ENCODE data around the gene HIVEP2.

HIVEP2 gene

DNA sequence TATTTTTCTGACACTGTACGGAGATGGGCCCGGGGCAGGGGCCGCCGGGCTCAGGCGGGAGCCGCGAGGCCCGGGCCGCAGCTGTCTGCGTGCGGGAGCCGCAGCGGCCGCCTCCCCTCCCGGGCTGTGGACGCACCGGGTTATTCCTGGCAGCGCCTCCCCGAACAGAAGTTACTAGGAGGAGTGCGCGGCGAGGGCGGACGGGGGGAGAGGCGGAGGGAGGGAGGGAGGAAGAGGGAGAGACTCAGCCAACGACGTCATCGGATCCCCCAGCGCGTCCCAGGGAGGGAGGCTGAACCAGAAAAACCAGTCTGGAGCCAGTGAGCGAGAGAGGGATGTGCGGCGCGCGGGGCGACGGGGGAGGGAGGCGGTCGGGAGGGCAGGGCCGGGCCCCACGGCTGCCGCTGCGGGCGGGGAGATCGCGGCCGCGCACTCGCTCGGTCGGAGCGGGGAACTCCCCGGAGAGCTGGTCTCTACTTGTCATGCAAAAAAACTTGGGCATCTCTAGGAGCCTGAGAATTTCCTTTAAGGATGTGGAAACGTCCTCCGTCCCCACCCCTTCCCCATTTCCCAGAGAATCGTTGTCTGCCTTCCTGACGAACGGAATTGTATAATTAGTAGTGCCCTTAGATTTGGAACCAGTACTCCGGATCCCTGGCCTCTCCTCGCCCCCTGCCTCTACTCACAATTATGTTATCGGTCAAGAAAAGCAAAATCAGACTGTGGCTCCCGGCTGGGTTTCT is 1.4 kb upstream of the HIVEP2 start:
- DNase-seq (ENCODE audit: low read depth), result peak; percentile 80

DNA sequence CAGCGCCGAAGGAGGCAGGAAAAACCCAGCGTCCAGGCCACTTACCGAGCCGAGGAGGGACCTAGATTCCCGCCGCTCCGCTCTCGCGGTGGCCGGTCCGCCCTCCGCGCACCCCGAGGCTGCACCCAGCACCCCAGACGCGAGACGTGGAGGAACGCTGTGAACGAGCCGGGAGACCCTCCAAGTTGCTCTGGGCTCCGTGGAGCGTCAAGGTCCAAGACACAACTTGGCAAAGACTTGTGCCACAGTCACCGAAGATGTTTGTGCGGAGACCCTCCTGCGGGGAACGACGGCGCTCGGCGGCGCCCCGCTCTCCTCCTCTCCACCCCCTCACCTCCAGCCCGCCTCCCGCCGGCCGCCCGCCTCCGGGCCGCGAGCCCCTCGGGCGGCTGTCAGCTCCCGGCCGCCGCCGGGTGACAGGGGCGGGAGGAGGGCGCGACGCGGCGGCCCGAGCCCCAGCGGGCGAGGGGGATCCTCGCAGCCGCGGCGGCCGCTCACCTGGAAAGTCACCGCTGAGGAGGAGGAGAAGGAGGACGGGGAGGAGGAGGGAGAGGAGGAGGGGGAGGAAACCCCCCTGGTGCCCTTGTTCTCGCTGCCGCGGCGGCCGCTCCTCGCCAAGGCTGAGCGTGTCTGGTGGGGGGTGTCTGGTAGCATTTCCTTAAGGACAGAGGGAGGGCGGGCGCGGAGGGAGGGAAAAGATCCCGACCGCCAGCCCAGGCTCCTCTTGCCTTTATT is 637 bp upstream of the HIVEP2 start:
- DNase-seq (ENCODE audit: low read depth), result peak; percentile 37

DNA sequence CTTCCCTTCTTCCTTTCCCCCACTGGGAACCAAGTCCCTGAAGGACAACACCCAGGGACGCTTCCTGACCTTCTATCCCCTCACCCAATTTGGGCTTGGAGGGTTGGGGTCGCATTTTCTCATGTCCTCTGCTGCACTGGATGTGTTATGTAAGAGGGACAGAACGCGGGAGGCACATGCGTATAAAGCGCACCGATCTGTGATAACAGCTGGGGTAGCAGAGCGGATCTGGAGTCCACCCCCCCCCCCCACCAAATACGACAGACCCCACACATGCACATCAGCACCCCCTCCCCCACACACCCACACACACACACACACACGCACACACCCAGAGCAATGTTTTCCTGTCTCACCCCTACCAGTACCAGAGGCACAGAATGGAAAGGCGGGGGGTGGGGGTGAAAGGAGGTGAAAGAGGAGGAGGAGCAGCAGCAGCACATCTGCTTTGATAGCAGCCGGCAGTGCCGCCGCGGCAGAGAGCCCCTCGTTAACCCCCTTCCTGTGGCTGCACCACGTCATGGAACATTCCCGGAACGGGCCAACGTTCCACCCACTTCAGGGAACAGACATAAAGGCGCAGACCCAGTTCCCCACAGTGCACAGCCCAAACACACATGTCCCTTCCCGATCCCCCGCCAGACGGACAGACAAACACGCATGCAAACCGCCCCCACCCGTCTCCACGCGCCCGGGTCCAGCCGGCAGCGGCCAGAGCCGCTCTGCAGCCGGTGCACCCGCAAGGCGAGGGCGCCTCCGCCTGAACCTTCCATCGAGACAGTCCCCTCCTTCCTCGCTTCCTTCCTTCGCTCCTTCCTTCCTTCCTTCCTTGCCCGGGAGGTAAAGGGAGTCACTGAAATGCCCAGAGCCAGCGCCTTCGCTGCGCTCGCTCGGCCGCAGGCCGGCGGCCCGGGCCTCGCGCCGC is 590 bp downstream of the HIVEP2 start:
- DNase-seq (ENCODE audit: low read depth), result peak; percentile 91

DNA sequence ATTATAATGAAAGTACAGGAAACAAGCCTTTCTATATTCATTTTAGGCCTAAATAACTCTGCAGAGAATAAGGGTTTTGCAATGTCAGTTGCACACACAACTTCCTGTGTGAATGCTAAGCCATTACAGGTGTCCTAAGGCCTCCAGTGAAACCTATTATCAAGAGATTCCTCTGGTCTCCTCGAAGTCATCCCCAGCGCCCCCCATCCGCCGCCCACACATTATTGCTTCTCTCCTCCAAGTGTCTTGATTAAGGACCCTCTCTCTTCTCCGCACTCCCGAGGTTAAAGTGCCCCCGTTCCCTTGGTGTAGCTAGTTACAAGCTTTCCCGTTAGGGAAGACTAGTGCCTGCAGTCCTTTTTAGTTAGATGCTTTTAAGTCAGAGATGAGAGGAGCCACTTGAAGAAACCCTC is 1.3 kb downstream of the HIVEP2 start:
- DNase-seq (ENCODE audit: low read depth), result peak; percentile 24

DNA sequence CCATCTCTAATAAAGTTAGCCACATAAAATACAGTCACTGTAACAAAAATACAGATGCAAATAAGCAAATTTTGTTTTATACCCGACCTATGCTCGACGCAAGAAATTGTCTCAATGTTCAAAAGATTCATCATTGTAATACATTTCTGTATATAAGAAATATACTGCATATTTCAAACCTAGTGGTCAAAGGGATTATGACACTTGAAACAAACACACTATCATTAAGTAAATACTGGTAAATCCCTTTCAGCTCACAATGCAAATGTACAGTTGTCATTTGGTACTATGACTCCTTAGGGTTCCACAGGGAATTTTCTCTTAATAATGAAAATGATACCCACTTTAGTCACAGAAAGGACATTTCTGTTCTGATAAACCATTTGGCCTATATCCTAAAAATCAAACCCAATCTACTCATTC is 2.2 kb downstream of the HIVEP2 start:
- no peak for DNase-seq (ENCODE audit: low read depth)

DNA sequence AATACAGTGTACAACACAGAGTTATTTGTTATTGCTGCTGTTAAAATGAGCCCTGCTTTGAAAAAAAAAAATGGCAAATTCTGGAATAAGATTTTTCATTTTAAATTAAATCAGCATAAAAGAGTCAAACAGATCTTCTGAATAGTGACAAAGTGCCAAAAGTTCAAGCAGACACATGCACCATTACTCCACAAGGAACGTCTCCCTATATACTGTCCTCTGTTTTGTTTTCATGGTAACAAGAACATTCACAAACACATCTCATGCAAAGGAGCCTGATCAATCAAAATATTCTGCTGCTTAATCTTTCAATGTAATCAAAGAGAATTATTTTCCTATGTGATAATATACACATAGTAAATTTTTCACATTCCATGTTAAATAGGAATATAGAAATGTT is 2.7 kb downstream of the HIVEP2 start:
- no peak for DNase-seq (ENCODE audit: low read depth)

DNA sequence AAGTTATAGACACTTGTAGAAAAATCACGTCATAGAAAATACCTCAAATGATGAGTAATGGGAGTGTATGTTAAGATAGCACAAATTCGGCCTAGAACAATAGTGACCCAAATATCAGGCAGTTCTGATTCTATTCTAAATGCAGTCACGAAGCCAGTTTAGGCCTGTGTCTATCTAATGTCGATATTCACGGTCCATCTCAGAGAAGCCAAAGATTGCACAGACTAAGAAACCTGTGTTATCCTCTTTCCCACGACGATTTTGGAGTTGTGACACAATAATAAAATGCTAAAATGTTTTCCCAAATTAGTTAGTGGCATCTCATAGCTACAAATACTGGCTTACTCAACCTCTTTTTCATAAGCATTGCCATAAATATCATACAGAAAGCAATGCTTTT is 4.0 kb downstream of the HIVEP2 start:
- no peak for DNase-seq (ENCODE audit: low read depth)

DNA sequence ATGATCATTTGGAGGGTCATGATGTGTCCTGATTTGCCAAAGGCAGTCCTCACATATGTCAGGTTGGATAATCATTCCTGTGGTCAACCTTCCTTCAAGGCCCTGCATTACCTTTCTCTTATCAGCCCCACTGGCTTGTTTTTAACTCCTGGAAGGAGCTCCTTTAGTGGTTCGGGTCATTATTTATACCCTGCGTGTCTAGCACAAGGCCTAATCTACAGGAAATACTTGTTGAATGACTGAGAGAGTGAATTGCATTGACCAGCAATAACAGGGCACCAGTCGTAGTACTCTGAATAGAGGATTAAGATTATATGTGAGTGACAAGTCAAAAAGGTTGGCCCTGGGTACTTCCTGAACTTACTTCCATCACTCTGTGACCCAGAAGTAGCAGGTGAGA is 4.5 kb downstream of the HIVEP2 start:
- no peak for DNase-seq (ENCODE audit: low read depth)

DNA sequence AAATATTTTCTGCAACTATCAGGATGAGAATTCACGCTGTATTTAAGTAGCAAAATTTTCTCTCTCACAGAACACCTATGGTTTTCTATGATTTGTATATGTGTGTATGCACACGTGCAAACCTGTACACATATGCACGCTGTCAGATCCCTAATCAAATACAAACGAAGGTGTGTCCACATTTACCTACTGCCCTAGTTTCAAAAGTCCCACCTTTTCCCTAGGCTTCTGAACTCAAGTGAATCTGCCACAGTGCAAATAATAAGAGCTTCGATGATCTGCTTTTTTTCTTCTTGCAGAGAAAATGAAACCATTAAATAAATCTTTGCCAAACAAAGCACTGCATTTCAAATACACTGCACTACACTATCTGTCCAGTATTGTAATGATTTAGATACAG is 6.5 kb downstream of the HIVEP2 start:
- DNase-seq (ENCODE audit: low read depth), result no peak

DNA sequence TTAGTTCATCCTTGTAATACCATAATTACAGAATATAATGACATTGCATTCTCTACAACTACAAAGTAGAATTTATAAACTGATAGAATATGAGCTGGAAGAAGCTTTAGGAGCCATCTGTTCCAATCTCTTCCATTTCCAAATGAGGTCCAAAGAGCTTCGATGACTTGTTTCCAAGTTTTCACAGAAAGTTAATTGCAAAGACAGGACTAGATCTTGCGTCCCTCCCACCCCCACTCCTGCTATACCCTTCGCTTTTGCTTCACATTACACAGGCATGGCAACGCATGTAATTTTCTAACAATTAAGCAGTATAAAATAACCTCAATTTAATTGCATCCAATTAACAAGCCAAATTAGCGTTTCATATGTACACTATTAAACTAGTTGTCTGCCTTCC is 7.0 kb downstream of the HIVEP2 start:
- DNase-seq (ENCODE audit: low read depth), result no peak

DNA sequence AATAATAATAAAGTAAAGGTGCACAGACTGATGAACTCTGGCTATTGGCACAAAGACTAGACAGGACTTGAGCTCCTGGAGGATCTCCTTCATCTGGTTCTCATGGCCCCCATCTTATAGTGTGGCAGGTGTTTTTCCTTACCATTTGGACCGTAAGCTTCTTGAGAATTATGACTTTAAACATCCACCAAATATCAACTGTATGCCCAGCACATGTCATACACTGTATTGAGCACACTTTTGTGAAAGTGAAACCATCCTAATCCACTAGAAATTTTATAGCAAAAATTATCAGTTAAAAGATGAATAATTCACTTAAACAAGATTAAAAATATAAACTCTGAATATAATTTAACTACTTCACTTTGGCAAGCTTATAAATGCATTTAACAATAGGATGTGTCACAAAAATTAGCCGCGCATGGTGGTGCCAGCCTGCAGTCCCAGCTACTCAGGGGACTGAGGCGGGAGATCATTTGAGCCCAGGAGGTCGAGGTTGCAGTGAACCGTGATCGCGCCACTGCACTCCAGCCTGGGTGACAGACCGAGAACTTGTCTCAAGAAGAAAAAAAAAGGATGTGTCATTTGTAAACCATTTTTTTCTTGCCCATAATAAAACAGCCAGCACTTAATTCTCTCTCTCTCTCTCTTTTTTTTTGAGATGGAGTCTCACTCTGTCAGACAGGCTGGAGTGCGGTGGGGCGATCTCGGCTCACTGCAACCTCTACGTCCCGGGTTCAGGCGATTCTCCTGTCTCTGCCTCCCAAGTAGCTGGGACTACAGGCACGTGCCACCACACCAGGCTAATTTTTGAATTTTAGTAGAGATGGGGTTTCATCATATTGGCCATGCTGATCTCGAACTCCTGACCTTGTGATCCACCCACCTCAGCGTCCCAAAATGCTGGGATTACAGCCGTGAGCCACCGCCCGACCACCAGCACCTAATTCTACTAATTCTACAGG is 9.1 kb downstream of the HIVEP2 start:
- DNase-seq (ENCODE audit: low read depth), result no peak

DNA sequence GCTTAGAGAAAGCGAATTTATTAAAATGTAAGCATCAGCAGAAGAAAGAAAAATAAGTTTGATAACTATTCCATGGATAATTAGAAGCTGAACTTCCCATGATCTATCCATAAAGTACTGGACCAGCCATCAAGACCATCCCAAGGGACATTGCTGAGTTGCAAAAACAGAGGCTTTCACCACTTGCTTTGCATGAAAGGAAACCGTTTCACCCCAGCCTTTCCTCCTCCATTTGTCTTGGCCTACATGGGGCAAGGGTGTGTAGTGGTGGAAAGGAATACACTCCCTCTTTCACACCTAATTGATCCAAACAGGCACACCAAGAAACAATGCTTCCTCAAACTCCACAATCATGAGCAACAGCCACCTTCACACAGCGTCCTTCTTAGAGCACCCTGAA is 10.4 kb downstream of the HIVEP2 start:
- no peak for DNase-seq (ENCODE audit: low read depth)

DNA sequence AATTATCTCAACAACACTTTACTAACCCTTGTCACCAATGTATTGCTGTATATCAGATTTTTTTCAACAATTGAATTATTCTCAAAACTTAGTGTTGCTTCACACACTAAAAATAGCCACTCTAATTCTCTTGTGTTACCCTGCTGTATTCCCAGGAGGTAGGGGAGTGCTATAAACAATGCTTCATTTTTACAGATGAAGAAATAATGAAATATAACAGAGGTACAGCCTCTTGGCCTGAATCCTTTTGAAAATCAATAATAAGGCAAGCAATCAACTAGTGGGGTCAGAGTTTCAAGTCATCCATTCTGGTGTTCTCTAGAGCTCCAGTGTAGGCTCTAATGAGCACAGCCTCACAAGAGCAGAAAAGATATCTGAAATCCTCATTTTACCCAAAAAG is 10.9 kb downstream of the HIVEP2 start:
- DNase-seq (ENCODE audit: low read depth), result no peak

DNA sequence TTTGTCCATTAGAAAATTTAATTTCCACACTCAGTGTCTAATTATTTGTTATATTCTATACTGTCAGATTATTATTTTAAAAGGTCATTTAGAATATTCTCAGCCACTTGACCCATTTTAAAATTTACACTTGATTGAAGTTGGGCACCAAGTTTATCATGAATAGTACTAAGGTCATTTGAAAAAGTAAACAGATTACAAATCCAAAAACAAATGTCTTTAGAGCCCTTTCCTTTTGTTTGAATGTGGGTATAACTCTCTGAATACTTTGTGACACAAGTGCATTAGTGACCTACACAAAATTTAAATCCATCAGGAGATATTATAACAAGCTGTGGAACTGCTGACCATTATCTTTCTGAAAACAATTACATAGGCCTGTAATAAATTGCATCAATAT is 11.3 kb downstream of the HIVEP2 start:
- DNase-seq (ENCODE audit: low read depth), result no peak

DNA sequence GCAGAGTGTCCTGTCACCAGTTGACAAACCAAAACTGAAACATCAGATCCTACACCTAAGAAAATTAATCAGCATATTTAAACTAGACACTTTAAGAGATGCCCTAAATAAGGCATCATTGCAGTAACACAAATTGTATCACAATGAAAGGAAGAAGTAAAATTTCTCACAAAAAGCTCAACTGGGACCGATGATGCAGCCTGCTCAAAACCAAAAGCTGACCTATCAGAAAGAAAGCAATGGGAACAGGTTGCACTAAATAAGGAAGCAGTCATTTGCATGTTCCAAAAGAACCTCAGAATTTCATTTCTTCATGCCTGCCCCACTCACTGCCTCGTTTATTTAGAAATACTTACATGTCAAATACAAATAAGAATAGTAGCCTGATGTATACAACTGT is 12.1 kb downstream of the HIVEP2 start:
- no peak for DNase-seq (ENCODE audit: low read depth)

DNA sequence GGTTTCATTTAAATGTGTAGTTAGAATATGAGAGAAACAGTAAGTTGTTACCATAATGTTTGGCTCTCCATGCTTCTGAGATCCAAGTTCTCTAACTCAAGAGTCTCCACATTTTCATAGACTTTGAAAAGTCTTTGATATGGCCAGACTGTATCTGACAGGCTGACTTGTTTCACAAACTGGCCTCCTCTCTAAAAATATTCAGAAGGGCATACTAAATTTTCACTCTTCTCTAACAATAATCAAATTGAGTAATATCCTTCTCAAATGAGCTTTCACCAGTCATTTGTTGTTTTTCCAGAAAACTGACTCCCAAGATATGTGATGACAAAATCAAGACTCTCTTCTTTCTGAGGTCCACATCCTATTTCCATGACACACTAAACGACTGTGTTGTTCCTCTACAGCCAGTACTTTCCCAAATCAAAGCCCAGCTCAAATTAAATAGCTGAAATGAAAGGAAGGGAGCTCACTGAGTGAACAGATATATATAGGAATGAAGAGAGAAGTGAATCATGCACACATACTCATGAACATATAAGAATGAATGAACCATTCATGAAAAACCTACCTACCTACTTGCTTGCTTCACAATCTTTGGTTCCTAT is 15.1 kb downstream of the HIVEP2 start:
- no peak for DNase-seq (ENCODE audit: low read depth)

DNA sequence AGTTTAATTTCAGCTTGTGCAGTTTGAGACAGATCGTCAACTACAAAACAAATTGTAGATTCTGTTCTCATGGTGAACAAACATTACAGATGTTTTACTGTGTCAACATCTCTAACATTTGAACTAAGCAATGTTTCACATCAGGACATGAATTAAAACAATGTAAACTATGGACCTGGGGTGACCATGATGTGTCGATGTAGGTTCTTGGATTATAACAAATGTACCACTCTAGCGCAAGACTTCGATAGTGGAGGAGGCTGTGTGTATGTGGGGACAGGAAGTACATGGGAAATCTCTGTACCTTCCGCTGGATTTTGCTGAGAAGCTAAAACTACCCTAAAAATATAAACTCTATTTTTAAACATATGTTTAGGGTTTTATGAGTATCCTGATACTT is 17.1 kb downstream of the HIVEP2 start:
- DNase-seq (ENCODE audit: low read depth), result no peak

DNA sequence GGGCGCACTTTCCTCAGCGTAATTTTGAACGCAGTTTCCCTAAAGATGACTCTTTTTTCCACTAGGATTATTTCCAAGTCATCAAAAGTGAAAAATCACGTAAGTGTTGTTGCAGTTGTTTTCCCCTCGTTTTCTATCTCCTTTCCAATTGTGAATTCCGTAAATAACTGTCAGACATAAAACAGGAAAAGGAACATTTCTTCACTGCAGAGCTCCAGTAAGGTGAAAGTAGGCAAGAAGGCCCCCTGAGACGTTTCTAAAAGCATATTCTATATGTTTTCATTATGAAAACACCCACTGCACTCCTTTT is 17.8 kb downstream of the HIVEP2 start:
- DNase-seq (ENCODE audit: low read depth), result no peak

DNA sequence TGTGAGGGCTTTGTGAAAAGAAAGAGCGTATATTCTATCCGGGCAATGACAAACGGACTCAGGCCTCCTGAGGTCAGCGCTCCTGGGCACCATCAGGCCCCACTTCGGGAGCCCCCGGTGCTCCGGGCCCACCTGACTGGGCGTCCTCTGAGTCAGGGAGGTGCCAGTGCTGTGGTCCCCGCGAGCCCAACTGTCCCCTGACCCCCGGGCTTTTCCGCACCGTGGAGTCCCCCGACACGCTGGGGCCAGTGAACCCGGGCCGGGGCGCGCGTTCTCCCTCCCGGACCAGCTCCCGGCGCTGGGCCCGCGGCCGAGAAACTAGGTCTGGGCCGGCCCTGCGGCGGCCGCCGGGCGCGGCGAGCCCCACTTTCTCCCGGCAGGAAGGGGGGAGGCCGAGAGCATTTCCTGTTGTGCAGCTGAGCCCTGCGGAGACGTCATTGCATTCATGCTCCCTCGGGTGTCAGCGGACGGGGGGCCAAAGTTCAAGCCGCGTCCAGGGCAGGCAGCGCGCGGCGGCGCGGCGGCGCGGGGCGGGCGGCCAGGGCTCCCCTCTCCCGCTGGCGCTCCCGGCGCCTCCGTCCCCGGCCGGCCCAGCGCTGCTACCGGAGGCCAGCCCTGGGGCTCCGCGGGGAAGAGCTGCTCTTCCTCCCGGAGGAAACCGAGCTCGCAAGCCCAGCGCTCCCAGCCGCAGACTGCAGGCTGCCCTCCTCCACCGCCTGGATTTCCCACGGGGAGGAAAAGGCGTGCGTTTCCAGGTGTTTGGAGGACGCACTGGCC is 18.3 kb downstream of the HIVEP2 start:
- DNase-seq (ENCODE audit: low read depth), result peak; percentile 48

DNA sequence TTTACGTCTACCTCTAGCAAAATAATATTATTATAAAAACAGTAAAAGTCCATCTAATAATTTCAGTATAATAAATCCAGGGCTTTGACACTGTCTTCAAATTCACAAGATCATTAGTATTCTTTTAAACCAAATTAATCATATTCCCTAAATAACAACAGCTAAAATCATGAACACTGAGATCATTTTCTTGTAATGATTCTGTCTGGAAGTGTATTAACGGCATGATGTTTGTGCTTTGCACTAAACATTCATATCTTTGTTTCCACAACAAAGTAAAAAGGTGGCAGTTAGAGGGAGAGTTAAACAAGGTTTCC is 18.8 kb downstream of the HIVEP2 start:
- no peak for DNase-seq (ENCODE audit: low read depth)
